Hematopoietic multipotent progenitor cell treated with erythropoietin and hydrocortisone succinate and interleukin-3 and kit ligand, for 4 days (in vitro differentiated cells): ENCODE results near the gene LARP1.
"Not testable (repeated sequence)": the region's sequence is repeated elsewhere in the genome, so short reads cannot be mapped to it uniquely, and the experiment has no call there.

Experiments used
- DNase-seq: peaks from one replicate; pipeline ENCODE4 v3.0.0-alpha.2; 2015

Gene LARP1

DNA sequence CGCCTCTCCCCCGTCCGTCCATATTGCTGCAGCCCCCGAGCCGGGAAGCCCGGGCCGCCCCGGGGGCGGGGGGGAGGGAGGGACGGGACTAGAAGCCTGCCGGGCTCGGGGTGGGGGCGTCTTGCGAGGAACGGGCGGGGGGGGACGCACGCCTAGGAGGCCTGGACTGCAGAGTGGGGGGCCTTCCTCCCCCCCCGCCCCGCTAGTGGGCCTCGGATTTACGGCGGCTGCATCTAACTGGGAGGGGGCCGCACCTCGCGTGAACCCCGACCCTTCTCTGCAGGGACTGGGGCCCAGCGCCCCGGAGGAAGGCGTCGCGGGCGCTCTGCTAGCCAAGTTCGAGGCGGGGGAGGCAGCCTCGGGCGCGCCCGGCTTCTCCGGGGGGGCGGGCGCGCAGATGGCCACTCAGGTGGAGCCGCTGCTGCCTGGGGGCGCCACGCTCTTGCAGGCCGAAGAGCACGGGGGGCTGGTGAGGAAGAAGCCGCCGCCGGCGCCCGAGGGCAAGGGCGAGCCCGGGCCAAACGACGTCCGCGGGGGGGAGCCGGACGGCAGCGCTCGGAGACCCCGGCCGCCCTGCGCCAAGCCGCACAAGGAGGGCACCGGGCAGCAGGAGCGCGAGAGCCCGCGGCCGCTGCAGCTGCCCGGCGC lies at the start of gene LARP1:
TSS of gene LARP1 (plus strand) at position 17 of the 648 bp plus-strand sequence. CDS start at position 398, 381 bp downstream.
- peak; percentile 51 for DNase-seq

DNA sequence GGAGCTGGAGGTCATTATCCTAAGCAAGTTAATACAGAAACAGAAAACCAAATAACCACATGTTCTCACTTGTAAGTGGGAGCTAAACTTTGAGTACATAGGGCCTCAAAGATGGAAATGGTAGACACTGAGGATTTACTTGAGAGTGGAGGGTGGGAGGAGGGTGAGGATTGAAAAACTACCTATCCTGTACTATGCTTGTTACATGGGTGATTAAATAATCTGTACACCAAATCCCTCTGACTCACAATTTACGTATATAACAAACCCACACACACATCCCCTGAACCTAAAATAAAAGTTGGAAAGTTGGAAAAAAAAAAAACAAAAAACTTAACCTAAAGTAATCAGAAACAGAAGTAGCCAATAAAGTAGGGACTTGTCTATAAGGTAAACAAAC lies 48.8 kb upstream of the LARP1 start:
- DNase-seq: no peak

DNA sequence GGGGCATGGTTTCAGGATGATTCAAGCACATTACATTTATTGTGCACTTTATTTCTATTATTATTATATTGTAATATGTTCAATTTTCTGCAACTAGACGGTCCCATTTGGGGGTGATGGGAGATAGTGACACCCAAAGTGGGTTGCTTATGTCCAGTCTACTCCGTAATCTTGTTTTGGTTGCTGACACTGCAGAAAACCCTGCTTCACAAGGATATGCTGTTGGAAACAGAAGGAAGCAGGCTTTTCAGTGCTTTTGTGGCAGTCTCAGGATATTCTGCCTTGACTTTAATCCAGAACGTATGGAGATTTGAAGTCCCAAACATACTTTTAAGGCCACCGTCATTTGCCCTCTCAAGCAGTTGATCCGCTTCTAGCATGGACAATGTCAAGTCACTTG lies 47.5 kb upstream of the LARP1 start:
- DNase-seq: no peak

DNA sequence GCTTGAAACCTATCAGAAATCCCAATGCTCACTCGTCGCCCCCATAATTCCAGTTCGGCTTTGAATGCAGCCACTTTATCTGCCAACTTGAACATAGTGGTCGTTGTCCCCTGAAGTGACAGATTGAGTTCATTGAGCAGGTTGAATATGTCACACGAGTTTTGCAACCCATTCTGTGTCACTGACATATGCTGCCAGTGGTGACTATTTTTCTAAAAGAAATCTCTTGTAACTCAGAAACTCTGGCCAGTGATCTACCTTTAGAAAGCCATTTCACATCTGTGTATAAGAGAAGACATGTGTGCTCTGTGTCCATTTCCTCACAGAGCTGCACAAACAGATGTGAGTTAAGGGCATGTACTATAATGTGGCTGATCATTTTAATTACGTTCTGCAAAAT lies 47.0 kb upstream of the LARP1 start:
- DNase-seq: no peak

DNA sequence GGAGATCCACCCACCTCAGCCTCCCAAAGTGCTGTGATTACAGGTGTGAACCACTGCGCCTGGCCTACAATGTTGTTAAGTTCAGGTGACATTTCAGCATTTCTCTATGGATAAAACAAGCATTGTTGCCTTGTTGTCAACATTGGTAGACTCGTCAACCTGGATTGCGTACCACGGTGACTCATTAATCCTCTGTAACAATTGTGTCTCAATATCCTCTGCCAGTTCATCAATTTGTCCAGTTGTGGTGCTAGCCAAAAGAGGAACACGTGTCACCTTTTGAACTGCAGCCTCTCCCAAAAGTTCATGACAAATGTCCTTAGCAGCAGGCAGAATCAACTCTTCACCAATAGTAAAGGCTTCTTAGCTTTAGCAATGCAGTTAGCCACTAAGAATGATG lies 46.3 kb upstream of the LARP1 start:
- no peak for DNase-seq

DNA sequence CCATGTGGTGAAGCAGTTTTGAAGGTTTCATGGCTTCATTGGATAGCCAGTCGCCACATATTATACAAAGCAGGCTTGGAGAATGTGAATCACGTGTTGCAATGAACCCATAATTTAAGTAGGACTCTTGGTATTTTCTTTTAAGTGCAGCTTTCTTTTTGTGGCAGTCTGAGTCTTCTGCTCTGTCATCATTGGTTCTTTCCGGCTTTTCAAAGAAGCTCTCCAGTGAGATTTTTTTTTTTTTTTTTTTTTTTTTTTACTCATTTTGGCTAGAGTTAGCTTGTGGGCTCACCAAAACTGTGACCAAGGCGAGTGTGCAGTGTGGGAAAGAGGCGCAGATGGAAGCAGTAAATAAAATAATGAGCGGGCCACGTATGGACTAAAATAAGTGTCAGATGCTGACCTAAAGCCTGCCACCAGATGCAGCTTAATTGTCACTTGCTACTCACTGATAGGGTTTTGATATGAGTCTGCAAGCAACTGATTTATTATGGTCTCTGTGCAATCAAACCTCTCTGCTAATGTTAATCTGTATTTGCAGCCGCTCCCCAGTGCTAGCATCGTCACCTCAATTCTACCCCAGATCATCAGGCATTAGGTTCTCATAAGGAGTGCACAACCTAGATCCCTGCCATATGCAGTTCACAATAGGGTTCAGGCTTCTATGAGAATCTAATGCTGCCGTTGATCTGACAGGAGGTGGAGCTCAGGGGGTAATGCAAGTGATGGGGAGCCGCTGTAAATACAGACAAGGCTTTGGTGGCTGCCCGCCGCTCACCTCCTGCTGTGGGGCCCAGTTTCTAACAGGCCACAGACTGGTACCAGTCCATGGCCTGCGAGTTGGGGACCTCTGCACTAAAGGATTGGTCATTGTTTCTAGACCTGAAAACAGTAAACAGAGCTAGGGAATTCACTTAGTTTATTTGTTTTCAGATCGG lies 45.5 kb upstream of the LARP1 start:
- peak; percentile 57 for DNase-seq

DNA sequence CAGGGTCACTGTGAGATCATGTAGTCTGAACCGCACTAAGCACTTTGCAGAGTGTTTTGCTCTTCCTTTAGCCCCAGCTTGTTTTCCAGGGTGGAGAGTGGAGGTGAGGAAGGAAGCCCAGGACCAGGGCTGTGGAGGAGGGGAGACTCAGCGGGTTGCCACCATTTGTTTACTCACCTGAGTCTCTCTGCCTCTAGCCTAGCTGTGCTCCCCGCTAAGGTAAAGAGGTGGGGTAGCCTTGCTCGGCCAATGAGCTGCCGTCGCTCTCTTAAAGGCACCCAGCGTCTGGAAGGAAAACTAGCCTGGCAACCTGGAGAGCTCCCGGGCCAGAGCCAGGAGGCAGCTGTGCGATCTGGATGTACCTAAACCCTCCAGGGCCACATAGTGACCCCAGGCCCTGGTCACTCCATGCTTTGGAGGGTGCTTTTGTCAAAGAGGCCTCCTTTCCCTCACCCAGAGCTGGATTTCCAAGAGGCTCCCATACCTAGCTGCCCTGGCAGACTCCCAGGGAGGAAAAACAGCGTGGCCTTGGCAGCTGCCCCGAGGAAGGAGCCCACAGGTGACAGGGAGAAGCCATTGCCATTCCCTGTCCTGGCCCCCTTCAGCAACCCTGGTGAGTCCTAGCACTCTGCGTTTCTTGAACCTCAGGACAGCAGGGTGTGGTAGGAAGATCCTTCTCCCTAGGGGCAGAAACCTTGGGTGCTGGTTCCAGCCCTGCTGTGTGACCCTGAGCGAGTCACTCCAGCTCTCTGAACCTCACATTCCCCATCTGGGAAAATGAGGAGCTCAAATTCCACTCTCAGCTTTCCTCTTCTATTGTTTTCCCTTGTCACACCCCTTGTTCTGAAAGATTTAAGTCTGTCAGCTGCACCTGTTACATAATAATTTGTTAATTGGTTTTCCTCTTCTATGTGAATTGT lies 42.4 kb upstream of the LARP1 start:
- no peak for DNase-seq

DNA sequence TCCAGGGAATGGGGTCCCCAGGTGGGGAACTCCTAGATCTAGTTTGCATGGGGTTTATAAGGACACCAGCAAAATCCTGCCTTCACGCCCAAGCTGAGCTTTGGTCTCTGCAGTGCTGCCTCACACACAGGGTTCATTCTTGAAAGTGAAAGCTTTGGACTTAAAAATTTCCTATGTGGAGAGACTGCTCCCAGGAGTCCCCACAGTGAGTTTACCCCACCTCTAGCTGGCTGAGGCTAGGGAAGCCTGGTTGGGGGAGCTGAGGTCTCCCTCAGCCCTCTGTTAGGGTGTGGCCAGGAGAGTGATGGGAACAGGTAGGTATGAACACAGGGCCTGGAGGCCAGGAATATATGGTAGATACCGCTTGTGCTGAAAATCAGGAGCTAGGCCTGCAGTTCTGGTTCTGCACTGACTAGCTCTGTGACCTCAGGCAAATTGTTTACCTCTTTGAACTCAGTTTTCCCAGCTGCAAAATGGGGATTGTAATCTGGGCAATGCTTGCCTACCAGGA lies 41.5 kb upstream of the LARP1 start:
- DNase-seq: no peak

DNA sequence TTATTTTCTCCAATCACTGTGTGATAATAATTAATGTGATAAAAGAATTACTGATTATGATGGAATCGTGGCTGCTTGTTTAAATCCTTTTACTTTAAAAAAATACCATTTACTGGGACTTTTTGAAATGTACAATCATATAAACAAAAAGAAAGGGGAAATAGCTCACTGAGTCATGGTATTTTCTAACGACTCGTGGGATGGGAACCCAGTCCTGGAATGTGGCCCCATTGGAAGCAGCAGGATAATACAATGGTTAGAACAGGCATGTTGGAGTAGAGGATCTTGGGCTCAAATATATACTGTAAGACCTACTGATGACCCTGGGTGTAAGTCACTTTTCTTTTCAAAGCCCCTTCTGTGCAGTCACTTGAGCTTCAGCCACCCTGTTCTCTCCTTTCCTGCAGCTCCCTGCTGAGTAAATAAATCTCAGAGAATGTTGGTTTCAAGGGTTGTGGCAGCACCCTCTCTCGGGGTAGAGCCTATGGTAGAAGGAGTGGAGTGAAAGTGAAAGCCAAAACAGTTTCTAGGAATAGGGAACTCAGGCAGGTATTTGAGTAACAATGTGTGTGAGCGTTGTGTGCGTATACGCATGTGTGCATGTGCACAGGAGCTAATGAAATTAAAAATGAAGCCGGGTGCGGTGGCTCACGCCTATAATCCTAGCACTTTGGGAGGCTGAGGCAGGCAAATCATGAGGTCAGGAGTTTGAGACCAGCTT lies 40.8 kb upstream of the LARP1 start:
- DNase-seq: peak; percentile 53

DNA sequence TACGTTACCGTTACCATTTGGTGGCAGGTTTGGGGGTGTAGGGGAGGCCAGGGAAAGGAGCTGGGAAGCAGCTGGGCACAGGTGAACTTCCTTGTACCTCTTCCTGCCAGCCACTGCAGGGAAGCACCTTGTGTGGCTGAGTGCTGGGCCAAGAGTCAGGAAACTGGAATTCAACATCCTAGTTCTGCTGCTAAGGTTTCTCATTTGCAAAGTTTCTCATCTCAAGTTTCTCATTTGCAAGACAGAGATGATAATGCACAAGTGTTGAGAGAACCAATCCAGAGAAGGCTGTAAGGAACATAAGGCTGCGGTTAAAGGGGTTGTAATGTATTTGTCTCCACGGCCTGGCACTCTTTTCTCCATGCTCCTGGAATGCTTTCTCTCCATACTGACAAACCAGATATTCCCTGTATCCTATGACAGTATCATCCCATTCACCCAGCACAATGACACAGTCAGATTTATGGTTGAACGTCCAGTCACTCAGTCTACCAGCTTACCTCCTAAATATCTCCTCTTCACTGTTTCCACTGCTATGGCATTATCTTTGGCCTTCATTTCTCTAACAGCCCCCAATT lies 33.6 kb upstream of the LARP1 start:
- DNase-seq: no peak

DNA sequence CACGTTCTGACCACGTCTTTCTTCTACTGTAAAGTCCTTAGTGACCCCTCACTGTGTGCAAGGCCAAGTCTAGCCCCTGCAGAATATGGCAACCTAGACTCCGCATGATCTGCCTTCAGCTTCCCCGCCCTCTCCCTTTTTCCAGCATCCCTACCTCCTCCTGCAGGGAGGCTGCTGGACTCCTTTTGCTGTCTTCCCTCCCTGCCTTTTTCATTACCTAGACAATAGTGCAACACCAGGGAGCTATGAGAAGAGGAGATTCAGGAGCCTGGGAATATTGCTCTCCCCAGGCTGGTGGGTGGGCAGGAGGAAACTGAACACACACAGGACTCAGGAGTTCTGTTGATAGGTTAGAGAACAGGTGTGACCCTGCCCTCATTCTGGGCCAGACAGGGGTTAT lies 33.1 kb upstream of the LARP1 start:
- DNase-seq: no peak

DNA sequence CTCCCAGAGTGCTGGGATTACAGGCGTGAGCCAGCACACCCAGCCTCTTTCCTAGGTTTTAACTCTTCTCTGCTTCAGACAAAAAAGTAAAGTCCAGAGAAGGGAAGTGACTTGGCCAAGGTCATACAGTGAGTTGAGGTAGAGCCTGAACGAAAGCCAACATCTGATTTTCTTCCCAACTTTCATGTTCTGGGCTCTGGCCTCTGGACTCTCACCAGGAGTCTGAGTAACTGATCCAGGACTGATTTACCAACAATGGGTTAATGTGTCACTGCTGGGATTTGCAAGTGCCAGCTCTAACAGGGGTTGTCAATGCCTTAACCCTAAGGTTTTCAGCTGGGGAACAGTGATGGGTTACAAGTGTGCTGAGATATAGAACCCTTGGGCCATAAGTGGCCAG lies 32.2 kb upstream of the LARP1 start:
- no peak for DNase-seq

DNA sequence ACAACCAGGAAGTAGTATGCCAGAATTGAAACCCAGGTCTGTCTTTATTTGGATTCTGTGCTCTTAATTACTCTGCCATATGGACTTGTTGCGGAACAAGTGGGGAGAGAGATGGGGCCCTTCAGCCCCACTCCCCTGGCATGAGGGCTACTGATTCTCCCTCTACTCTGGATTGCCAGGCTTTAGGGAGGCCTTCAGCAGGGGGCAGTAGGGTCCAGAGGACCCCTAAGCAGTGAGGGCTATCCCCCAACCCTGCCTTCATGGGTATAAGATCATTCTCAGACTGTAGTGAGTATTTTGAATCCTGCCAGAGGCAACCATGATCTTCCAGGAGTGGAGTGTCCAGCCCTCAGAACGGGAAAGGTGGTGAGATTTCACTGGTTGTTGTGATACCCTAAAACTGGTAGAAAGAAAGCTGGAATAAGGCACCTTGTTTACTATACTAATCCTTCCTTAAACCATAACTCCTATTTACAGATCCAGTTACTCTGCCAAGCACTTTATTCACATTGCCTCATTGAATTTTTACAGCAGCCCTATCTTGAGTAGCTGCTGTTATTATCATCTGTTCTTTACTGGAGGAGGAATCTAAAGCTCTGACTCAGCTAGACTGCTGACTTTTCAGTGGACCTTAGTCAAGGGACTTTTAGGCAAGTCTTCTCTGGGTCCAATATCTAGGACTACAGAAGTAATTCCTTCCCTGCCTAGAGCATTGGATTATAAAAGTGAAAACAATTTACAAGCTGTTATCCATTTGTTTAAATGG lies 31.3 kb upstream of the LARP1 start:
- DNase-seq: peak; percentile 34

DNA sequence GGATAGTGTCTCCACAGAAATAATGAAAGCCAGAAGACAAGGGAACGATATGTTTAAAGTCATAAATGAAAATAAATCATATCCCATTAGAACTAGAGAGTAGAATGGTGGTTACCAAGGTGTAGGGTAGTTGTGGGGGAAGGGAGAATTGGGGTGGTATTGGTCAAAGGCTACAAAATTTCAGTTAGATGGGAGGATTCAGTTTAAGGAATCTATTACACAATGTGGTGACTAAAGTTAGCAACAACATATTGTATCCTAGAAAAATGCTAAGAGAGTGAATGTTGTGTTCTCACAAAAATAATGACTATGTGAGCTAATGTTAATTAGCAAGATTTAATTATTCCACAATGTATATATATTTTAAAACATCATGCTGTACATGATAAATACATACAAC lies 27.8 kb upstream of the LARP1 start:
- DNase-seq: no peak

DNA sequence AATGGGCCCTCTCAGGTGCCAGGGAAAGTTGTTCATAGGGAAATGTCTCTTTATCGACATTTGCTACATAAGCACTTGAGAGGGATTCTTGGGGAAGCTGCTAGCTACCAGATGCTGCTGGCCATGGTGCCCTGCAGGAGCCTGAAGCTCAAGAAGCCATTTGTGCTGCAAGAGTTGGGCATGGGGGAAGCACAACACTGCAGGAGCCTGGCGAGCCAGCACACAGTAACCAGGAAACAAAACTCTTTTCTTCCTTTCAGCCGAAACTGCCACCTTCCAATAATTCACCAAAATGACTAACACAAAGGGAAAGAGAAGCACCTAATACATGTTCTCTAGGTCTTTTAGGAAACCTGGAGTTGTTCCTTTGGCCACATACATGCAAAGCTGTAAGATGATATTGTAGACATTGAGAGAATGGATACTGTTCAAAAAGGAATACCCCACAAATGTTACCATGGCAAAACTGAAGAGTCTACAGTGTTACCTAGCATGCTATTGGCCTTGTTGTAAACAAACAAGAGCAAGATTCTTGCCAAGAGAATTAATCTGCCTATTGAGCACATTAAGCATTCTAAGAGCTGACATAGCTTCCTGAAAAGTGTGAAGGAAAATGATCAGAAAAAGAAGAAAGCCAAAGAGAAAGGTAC lies 26.1 kb upstream of the LARP1 start:
- DNase-seq: no peak

DNA sequence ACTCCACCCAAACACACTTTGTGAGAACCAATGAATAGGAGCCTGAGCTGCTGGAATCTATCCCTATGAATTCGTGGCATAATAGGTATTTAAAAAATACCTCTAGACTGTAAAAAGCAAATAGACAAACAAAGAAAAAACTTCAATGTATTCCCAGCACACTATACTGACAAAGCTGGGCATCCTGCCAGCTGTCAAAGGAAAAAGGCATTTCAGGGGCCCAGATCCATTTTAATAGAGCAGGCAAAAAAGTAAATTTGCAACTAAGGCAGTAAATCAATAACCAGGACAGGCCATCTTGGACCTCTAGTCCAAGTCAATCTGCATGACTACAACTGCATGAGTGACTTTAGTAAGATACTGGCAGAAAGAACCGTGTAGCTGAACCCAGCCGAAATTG lies 25.6 kb upstream of the LARP1 start:
- no peak for DNase-seq

DNA sequence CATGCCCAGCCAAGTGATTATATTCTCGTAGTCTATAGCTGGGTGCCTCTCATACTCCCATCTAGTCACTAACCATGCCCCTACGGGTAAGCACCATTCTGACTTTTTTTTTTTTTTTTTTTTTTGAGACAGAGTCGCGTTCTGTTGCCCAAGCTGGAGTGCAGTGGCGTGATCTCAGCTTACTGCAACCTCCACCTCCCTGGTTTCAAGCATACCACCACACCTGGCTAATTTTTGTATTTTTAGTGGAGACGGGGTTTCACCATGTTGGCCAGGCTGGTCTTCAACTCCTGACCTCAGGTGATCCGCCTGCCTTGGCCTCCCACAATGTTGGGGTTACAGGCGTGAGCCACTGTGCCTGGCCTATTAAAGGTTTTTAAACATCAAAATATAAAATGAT lies 24.4 kb upstream of the LARP1 start:
- DNase-seq: not testable (repeated sequence)

DNA sequence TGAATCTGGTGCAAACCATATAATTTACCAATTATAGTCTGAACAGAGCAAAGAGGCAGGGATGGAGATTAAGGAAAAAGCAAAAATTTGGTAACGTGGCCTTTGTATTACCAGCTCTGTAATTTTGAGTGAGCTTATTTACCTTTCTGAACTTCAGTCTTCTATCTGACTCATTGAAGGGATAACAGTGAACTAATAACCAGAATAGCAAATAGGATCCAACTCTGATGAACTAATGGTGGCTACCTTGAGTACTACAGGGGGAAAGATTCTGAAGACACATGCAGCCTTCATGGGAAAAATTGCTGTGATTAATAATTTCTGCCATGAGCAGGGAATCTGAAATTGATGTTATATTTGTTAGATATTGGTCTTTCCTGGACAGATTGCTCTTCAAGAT lies 23.0 kb upstream of the LARP1 start:
- DNase-seq: no peak

DNA sequence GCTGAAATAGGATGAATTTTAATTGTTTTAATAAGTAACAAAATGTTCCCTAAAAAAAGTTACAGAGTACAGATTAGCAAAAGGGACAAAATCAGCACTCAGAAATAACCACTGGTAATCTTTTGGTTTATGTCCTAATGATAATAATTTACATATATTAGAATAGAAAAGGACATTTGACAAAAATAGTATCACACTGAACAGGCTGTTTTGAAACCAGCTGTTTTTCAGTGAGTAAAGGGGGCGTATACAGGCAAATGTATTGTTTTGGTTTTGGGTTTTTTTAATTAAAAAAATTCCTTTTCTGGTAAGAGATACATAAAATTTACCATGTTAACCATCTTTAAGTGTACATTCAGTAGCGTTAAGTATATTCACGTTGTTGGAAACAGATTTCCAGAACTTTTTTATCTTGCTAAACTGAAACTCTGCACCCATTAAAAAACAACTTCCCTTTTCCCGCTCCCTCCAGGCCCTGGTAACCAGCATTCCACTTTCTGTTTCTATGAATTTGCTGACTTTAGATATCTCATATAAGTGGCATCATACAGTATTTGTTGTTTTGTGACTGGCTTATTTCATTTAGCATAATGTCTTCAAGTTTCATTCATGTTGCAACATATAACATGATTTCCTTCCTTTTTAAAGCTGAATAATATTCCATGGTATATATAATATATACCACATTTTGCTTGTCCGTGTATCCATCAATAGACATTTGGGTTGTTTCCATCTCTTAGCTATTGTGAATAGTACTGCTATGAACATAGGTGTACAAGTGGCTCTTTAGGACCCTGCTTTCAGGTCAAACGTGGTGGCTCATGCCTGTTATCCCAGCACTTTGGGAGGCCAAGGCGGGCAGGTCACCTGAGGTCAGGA lies 20.6 kb upstream of the LARP1 start:
- no peak for DNase-seq

DNA sequence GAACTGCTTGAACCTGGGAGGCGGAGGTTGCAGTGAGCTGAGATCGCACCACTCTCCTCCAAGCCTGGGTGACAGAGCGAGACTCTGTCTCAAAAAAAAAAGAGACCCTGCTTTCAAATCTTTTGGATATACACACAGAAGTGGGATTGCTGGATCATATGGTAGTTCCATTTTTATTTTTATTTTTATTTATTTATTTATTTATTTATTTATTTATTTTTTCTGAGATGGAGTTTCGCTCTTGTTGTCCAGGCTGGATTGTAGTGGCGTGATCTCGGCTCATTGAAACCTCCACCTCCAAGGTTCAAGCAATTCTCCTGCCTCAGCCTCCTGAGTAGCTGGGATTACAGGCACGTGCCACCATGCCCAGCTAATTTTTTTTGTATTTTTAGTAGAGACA lies 19.8 kb upstream of the LARP1 start:
- DNase-seq: not testable (repeated sequence)
